DND-41 (cell line): ENCODE measurements around the gene SVIL.

Experiments used
- EZH2 ChIP-seq: IDR thresholded peaks from 3 replicates; pipeline ENCODE4 v1.6.1; 2012; ENCODE audit warnings: borderline replicate concordance, low read depth, mild to moderate bottlenecking, moderate library complexity, low read length, inconsistent platforms; ENCODE audit not compliant: severe bottlenecking
- TF ChIP-seq, protein P1 (sequence below): IDR thresholded peaks from 2 replicates; pipeline ENCODE4 v1.5.1; 2012; ENCODE audit warnings: borderline replicate concordance, low read length, moderate library complexity, mild to moderate bottlenecking; ENCODE audit not compliant: poor library complexity, severe bottlenecking; ENCODE audit errors: extremely low read depth

DNA sequence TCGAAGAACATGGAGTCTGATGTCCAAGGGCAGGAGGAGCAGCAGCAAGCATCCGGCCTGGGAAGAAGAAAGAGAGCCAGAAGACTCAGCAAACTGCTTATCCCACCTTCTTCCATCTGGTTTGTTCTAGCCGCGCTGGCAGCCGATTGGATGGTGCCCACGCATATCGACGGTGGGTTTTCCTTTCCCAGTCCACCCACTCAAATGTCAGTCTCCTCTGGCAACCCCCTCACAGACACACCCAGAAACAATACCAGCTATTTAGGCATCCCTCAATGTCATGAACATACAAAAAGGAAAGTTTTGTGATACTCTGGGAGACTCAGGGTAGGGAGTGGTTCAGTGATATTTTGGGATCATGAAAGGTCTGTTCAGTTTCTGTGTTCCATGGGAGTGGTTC lies 206.3 kb downstream of the SVIL start:
- TF ChIP-seq, protein P1, sequence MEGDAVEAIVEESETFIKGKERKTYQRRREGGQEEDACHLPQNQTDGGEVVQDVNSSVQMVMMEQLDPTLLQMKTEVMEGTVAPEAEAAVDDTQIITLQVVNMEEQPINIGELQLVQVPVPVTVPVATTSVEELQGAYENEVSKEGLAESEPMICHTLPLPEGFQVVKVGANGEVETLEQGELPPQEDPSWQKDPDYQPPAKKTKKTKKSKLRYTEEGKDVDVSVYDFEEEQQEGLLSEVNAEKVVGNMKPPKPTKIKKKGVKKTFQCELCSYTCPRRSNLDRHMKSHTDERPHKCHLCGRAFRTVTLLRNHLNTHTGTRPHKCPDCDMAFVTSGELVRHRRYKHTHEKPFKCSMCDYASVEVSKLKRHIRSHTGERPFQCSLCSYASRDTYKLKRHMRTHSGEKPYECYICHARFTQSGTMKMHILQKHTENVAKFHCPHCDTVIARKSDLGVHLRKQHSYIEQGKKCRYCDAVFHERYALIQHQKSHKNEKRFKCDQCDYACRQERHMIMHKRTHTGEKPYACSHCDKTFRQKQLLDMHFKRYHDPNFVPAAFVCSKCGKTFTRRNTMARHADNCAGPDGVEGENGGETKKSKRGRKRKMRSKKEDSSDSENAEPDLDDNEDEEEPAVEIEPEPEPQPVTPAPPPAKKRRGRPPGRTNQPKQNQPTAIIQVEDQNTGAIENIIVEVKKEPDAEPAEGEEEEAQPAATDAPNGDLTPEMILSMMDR = no peak
- no peak for TF ChIP-seq EZH2
